Hippocampal formation (tissue), 2 donors: ENCODE data around the gene FBXO2.

Experiments used
- DNase-seq, 2 donors: peaks; one replicate each; lab custom pipeline; 2025; lab: John Stamatoyannopoulos, UW

The FBXO2 gene

DNA sequence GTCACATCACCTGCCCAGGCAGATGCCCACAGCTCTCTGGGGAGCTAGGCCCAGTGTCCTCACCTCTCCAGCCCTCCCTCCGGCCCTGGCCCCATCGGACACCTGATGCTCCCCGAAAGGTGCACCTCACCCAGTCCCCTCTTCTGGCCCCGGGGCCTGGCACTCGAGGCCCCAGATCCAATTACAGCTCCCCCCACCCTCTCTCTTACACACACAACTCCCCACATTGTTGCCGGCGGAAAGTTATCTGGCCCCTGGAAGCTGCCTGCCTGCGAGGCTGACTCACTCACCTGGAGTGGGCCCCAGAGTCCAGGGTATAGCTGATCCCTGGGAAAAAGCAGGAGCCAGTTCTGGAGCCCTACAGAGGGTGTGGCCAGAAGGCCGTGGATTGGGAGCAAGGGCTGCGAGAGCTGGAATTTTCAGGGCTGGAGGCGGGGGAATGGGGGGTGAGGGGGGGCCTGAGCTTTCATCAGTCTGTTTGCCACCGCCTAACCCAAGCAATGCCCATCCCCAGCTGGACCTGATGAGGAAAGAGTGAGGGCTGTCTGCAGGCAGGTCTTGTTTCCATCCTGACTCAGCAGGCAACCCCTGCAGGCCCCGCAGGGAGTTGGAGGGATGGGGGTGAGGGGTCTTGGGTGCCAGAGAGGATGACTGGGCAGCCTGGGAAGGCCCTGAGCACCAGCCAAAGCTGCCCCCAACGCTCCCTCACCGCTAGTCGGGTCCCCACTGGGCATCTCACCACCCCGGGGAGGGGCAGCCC lies 948 bp downstream of the FBXO2 start:
- DNase-seq: no peak

DNA sequence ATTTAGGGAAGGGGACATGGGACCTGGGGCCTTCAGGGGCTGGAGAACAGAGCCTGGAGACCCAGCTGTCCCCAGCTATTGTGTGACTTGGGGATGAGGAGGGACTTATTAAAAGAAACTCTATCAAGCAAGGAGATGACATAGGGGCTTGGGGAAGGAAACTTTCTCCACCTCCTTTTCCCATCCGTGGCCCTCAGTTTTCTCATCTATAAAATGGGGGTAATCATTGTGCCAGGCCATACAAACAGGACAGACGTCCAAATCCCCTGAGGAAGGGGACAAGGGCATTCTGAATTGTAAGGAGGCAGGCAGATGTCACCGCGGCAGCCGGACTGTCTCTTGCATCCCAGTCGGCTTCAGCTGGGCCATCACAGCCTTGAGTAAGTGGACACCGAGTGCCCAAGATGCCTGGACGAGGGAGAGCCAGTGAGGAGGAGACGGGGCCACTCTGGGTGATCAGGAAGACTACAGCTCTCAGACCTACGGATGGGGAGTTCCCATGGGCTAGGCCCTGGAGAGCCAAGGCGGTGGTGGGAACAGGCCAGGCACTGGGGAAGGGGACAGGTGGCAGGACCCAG lies 1.9 kb downstream of the FBXO2 start:
- no peak for DNase-seq

DNA sequence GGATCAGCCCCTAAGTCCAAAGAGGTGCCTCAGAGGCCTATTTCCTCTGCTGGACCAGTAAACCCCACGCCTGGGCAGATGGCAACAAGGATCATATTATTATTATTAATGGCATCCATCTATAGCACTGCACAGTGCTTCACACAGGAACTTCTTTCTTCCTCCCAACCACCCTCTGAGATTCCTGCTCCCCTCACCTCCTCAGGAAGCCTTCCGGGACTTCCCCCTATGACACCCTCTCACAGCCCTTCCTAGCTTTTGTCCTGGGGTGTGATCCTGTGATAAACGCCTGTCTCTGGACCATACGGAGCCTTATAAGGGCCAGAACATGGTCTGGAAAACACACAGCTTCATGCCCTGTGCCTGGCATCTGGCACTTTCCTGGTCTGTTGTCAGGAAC lies 3.2 kb downstream of the FBXO2 start:
- DNase-seq: no peak

DNA sequence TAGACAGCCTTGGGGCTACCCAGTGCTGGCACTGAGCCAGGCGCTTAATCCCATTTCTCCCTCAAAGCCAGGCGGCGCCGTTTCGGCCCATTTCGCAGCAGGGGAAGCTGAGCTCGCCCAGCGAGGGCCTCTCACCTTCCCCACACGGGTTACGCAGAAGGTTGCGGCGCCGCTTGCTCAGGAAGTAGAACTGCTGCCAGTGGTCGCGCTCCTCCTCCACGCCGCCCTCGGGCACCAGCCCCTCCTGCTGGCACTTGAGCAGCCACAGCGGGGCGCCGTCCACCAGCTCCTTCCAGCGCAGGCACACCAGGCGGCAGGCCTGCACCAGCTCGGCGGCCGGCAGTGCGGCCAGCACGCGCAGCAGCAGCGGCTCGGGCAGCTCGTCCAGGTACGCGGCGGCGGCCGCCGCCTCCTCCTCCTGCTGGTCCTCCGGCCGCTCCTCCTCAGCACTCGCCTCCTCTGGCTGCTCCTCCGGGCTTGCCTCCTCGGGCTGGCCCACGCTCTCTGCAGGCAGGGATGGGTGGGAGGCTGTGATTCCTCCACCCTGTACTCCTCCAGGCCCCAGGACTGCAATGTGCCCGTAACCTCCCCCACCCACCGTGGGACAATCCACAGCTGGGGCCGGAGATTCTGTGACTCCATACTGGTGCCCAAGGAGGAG lies 3.8 kb downstream of the FBXO2 start:
- peak; percentile 36 to 66 for DNase-seq

DNA sequence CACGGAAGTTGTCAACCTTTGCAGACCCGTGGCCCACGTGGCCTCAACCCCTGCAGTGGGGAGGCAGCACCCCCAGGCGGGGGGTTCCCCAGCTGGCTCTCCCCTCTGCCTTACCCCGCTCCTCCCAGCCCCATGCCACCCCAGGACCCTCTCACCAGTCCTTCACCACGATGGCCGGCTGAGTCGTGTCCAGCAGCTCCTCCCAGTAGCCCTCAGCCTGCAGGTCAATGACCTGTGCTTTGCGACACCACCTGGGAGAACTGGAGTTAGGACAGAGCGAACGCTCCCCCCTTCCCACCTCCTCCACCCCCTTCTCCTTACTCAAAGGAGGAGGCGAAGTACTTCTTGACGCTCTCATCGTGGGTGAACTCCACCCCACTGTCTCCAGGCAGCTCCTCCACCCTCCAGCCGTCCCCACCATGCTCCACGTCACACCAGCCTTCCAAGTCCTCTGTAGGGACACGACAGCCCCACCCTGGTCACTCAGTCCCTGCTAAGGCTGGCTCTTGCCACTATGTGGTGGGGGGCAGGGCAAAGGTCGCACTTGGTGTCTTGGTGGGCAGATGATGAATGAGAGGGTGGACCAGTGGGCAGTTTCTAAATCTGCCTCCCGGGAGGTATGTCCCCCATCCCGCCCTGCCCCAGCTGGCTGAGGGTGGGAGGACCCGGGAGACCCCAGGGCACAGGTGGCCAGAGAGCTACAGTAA lies 4.5 kb downstream of the FBXO2 start:
- no peak for DNase-seq

DNA sequence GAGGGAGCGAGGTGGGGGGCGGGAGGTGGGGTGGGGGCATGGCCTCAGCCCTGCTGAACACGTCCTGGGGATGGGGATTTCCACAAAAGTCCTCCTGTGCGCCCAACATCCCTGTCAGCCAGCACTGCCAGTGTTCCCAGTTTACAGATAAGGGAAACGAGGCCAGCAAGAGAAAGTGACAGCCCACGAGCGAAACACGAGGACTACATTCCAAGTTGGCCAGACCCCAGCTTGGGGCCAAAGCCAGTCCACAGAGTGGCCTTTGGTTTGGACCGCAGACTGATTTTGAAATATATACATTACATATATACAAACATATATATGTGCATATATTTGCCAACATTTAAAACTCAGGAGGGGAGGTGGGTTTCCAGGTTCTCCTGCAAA lies 5.0 kb downstream of the FBXO2 start:
- DNase-seq: no peak

DNA sequence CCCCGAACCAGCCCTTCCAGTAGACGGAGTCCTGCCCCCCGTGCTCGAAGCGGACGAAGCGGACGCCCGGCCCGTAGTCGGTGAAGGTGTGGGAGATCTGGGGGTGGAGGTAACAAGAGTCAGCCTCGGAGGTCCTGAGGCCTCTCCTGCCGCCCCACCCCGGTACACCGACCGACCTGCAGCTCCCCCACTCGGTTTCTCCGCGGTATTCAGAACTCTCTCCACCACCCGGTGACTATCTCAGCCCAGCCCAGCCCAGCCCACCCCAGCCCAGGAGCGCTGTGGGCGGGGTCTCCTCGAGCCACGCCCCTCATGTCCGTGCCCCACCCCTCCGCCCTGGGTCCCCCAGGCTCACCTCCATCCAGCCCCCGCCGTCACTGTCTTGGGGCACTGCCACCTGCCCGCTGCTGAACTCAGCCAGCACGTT lies 5.5 kb downstream of the FBXO2 start:
- peak in 1 of 2 donors; percentile 31 for DNase-seq

DNA sequence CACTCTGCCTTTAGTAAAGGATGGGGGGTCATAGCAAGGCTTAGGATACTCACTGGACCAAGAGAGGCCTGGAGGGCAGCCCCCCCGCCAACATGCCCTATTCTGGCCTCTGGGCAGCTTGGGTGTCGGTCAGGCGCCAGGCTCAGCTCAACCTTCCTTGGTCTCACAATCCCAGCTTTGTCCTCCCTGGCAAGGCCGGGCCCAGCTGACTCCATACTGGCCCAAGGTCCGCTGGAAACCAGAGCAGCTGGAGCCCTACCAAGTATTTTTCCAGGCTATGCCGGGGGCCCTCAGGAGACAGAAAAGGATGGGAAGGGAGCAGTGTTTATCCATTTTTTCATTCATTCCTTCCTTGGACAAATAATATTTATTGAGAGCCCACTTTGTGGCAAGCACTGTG lies 6.2 kb downstream of the FBXO2 start:
- DNase-seq: peak; percentile 93 to 94

DNA sequence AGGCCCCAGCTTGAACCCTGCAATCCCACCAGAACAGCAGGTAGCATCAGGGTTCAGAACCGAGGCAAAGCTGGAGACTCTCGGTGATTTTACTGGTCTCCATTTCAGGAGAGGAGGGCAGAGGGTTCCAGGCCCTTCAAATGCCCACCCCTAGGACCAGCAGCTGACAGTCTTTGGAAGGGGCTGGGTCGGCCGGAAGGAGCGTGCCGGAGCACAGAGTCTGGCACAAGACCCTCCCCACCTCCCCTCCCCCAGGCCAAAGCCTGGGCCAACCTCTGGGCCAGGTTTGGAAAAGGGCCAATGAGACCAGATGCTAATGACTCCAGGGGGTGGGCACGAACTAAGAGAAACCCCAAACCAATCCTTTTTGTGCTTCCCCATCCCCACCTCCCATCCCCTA lies 6.9 kb downstream of the FBXO2 start:
- no peak for DNase-seq

DNA sequence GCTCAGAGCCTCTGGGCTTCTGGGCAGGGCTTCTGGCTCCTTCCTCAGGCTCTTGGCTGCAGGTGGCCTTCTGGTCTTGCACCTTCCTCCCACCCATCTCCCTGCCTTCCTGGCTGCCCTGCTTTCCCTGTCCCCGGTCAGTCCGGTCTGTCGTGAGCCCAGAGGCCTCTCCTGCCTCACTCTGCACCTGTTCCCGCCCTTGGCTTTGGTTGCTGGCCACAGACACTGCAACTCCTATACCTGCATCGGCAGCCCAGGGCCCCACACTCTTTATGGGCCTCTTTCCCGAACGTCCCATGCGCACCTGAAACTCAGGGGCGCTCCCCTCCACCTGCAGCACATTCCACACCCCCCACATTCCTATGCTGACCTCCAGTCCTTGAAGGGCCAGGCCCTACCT lies 7.9 kb downstream of the FBXO2 start:
- DNase-seq: no peak

DNA sequence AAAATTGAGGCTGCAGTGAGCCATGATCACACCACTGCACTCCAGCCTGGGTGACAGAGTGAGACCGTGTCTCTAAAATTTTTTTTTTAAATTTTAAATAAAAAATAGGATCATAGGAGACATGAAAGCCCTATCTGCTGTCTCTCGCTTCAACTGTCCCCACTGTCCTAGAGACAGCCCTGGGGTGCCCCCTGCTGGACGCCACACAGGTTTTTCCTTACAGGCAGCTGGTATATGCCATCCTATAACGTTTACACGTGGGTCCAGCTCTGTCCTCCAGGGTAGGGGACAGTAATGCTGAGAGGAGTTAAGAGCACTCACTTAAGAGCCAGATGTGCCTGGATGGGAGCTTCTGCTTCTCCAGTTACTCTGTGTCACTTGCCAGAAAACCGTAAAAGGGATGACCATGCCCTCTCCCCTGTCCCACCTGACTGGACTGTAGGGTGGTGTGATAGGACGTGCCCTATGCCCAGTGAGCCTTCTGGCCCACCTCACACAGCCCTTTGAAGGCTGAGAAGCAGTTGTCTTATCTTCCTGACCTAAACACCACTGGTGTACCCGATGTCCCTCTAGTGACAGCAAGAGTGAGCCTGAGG lies 8.5 kb downstream of the FBXO2 start:
- peak; percentile 74 to 78 for DNase-seq

DNA sequence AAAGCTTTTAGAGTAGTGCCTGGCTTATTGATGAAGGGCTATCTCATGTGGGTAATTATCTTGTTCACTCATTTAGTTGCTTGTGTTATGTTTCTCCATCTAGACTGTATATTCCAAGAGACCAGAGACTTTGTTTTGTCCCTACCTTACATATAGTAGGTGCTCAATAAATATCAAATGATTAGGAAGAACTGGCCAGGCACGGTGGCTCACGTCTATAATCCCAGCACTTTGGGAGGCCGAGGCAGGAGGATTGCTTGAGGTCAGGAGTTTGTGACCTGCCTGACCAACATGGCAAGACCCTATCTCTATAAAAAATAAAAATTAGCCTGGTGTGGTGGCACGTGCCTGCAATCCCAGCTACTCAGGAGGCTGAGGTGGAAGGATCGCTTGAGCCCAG lies 9.0 kb downstream of the FBXO2 start:
- DNase-seq: no peak

DNA sequence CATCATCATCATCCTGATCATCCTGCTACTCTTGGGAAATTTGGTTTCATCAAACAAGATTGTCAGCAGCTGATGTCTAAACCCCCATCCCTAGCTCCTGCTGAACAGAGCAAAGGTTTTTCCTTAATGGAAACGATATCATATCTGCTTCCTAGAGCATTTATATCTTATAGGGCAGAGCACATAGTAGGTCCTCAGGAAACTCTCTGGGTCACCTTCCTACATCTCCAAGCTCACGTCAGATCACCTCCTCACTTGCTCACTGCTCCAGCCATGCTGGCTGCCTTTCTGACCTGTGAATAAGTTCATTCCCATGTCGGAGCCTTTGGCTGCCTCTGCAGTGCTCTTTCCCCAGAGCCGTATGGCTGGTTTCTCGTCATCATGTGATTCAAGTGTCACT lies 10.4 kb downstream of the FBXO2 start:
- DNase-seq: no peak

DNA sequence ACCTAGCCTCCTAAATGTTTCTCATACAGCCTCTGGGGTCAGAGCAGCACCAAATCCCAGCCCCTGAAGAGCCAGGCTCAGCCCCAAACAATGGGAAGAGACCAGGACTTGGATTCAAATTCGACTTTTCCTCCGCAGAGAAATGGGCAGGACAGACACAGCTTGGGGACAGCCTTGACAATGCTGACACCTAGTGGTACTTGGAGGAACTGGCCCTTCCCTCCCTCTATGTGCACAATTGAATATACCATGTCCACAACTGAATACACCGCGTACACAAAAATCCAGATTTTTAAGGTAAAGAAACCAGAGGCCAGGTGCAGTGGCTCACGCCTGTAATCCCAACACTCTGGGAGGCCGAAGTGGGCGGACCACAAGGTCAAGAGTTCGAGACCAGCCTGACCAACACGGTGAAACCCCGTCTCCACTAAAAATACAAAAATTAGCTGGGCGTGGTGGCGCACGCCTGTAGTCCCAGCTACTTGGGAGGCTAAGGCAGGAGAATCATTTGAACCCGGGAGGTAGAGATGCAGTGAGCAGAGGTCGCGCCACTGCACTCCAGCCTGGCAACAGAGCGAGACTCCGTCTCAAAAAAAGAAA lies 11.7 kb downstream of the FBXO2 start:
- peak; percentile 32 to 55 for DNase-seq

DNA sequence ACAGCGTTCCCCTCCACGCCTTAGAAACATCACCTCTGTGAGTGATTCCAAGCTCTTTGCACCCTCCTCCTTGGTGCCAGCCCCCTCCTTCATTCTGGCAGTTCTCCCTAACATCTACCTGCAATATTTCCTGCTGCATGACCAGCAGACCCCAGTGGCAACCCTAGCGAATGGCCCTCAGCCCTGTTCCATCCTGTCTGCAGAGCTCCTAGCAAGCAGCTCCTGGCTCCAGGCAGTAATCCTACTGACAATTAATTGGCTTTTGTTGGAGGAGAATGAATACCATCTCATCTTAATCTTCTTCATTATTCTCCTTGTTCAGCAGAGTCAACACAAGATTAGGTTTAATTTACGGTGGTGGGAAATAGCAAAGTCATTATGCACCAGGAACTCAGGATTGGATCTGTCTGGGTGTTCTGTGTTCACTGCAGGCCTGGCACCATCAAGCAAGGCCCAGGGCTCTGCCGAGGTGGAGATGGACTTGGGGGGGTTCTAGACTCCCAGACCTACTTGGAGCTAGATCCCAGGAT lies 12.4 kb downstream of the FBXO2 start:
- no peak for DNase-seq

DNA sequence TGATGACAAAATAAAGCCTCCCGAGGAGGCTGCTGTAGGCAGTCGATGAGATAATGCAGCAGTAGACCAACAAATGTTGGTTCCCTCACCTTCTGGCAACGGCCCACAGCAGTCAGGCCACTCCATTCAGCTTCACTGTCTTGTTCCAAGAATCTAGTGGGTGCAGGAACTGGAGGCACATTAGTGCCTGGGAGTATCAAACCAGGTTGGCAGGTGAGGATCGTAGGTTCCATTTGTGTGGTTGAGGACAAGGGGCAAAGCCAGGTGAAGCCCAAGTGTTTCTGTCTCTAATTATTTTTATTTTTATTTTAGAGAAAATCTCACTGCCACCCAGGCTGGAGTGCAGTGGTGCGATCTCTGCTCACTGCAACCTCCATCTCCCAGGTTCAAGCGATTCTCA lies 13.3 kb downstream of the FBXO2 start:
- no peak for DNase-seq

DNA sequence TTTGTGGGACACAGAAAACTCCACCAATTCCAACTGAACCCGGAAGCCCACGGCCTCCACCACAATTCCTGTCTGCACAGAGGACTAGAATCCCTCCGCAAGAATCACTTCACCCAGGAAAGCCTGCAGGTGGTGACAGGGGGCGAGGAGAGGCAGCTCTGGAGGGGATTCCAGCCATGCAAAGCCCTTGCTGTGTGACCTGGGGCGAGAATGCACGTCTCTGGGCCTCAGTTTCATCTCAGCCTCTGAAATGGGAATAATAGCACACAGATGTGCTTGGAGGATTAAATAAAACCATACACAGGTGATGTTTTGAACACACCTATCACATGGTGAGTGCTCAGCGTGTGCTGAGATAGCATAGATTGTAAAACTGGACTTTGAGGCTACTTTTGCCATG lies 14.1 kb downstream of the FBXO2 start:
- DNase-seq: no peak

DNA sequence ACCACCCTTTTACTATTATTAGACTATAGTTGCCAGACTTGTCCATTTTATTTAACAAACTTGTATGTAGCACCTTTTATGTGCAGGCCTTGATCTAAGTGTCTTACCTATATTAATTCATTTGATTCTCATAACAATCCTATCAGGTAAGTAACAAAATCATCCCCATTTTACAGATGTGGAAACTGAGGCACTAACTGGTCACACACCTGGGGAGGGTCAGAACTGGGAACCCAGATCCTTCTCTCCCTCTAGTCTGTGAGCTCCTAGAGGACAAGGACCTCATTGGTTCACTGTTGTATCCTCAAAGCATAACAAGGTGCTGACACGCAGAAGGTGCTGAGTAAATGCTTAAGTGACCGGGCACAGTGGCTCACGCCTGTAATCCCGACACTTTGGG lies 14.9 kb downstream of the FBXO2 start:
- DNase-seq: no peak

DNA sequence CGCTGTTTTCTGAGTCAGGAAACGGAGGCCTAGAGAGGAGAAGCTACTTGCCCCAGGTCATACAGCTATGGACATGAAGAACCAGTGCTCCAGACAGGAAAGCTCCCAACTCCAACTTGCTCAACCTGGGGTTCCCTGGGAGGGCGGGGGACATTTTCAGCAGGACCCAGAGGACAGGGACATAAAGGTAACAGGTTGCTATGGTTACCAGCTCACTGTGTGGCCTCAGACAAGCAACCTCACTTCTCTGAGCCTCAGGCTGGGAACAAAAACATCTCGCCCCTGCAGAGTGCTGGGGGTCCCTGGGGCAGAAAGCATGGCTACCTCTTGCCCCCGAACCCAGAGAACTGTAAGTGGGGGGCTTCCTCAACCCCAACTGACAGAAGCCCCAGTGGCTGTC lies 16.1 kb downstream of the FBXO2 start:
- no peak for DNase-seq

DNA sequence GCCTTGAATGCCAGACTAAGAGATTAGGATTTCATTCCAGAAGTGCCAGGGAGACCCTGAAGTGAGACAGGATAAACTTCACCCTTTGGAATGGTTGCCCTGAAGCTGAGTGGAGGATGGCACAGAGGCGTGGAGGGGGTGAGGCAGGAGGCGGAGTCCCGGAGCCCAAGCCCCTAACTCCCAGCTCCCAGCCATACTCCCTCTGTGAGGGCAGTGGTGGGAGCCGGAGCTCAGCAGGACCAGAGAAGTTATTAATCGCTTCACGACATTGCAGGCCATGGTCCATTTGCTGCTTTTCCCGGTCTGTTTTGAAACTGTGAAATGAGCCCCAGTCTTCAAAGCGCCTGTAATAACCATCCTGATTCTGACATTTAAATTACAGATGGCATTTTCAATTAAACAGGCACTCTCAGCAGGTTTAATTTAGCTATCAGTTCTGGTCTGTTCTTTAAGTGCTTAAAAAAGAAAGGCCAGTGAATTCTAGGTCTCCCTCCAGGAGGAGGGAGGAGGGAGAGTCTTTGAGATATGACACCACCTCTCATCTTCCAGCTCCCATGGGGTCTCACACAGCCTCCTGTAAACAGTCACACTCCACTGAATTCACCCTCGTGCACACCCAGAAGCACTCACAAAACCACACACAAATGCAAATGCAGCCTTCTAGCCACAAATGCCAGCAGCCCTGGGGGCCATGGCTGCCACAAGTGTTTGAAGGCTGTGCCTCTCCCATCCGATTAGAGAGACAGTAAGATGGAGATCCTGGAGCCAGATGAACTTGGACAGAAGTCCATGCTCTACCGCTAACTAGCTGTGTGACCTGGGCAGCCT lies 19.6 kb downstream of the FBXO2 start:
- no peak for DNase-seq
